Mammary epithelial cell (primary cell): ENCODE measurements around the gene PHYKPL.

ENCODE experiments used
- CTCF ChIP-seq, 2 donors: IDR thresholded peaks in 1 of 2; conservative IDR thresholded peaks in 1 of 2; 2 replicates each; pipeline ENCODE4 v1.5.1; 2011 to 2012; ENCODE audit warnings: inconsistent platforms in 2 of 2, low read length in 2 of 2, mild to moderate bottlenecking in 2 of 2, control low read depth in 1 of 2, low read depth in 1 of 2; ENCODE audit not compliant: insufficient read depth in 1 of 2; ENCODE audit errors: extremely low read depth in 1 of 2
- EZH2 ChIP-seq: IDR thresholded peaks from 2 replicates; pipeline ENCODE4 v1.6.1; 2012; ENCODE audit warnings: low read length, inconsistent platforms, borderline replicate concordance

GRCh38 chr5:178214160-178214803 is 18.3 kb downstream of the PHYKPL start:
- TF ChIP-seq CTCF (conservative IDR thresholded peaks at IDR 0.05 in 1 of 2, IDR thresholded peaks at IDR 0.05 in 1 of 2; ENCODE audit: extremely low read depth in 1 of 2, insufficient read depth in 1 of 2, low read depth in 1 of 2, low read length in 2 of 2) (no peak), EZH2 (no peak)
